GM19099 (cell line): ENCODE measurements around the gene PITX2.

ENCODE experiments used
- POLR2A ChIP-seq: IDR thresholded peaks from 3 replicates; pipeline ENCODE4 v1.6.1; 2011; ENCODE audit warnings: low read depth; ENCODE audit not compliant: insufficient read length; ENCODE audit errors: extremely low read depth

PITX2 gene

GRCh38 chr4:110640576-110640975 is 17.7 kb upstream of the PITX2 start:
- no peak for TF ChIP-seq POLR2A

- TF ChIP-seq POLR2A: no peak
Measured at GRCh38 chr4:110639207-110640090, 16.6 kb upstream of the PITX2 start.

GRCh38 chr4:110638089-110638746 is 15.3 kb upstream of the PITX2 start:
- TF ChIP-seq POLR2A: no peak

GRCh38 chr4:110637408-110638088 is 14.7 kb upstream of the PITX2 start:
- no peak for TF ChIP-seq POLR2A

- TF ChIP-seq POLR2A: no peak
Measured at GRCh38 chr4:110636680-110637407, 14.0 kb upstream of the PITX2 start.

- TF ChIP-seq POLR2A: no peak
Measured at GRCh38 chr4:110636171-110636679, 13.3 kb upstream of the PITX2 start.

GRCh38 chr4:110635163-110635865 is 12.4 kb upstream of the PITX2 start:
- TF ChIP-seq POLR2A: no peak

GRCh38 chr4:110634350-110635162 is 11.7 kb upstream of the PITX2 start:
- TF ChIP-seq POLR2A: no peak

GRCh38 chr4:110633358-110634341 is 10.8 kb upstream of the PITX2 start:
- TF ChIP-seq POLR2A: no peak

GRCh38 chr4:110632506-110633357 is 9.9 kb upstream of the PITX2 start:
- TF ChIP-seq POLR2A: no peak
